Liver (tissue), 3 donors: Measurements from ENCODE around the gene FBXW9.

Experiments used
- FOXA1 ChIP-seq: IDR thresholded peaks from 2 replicates; pipeline ENCODE4 v1.6.1; 2016; ENCODE audit warnings: antibody characterized with exemption
- JUND ChIP-seq, 2 donors: IDR thresholded peaks; 2 replicates each; pipeline ENCODE4 v1.6.1; 2016; ENCODE audit warnings: antibody characterized with exemption in 2 of 2
- MAX ChIP-seq: IDR thresholded peaks from 2 replicates; pipeline ENCODE4 v1.6.1; 2016; ENCODE audit warnings: antibody characterized with exemption
- TAF1 ChIP-seq: conservative IDR thresholded peaks from 2 replicates; pipeline ENCODE4 v1.6.1; 2016; ENCODE audit warnings: antibody characterized with exemption, mild to moderate bottlenecking
- YY1 ChIP-seq: IDR thresholded peaks from 2 replicates; pipeline ENCODE4 v1.6.1; 2016; ENCODE audit warnings: antibody characterized with exemption, mild to moderate bottlenecking
- ZBTB33 ChIP-seq: IDR thresholded peaks from 2 replicates; pipeline ENCODE4 v1.6.1; 2016; ENCODE audit warnings: antibody characterized with exemption
- TF ChIP-seq, protein P1 (sequence below): fragments of 150-350 bp; IDR thresholded peaks from 2 replicates; pipeline ENCODE4 v1.5.1; 2017; ENCODE audit warnings: improper control_type of control experiment, low read depth, low read length; ENCODE audit not compliant: missing input control
- donor health status: healthy.
- donor health status: healthy.

DNA sequence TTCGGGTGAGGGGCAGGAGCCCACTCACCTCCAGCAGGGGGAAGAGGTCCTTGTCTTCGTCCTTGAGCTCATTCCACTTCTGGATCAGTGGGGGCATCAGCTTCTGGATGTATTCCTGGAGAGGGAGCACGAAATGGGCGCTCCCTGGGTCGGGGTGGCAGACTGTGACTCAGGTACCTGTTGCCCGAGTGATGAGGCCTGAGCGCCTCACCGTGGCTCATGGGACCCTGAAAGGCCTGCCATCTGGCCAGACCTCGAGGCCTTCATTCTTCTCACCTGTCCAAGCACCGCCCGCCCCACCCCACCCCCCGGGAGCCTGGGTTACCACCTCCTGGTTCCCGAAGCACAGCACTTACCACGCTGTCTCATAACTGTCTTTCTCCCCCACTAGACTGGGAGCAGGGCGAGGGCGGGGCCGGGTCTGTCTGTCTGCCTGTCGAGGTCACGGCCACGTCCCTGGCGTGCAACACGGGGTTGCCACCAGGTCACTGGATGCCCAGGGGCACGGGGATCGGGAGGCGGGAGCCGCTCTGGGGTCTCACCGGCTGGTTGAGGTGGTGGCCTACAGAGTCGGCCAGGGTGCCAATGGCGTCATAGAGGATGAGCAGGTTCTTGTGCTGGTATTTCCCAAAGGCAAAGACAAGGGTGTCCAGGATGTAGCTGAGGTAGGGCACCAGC, 9.4 kb upstream of the FBXW9 start:
- no peak for TF ChIP-seq FOXA1
- TF ChIP-seq, protein P1, sequence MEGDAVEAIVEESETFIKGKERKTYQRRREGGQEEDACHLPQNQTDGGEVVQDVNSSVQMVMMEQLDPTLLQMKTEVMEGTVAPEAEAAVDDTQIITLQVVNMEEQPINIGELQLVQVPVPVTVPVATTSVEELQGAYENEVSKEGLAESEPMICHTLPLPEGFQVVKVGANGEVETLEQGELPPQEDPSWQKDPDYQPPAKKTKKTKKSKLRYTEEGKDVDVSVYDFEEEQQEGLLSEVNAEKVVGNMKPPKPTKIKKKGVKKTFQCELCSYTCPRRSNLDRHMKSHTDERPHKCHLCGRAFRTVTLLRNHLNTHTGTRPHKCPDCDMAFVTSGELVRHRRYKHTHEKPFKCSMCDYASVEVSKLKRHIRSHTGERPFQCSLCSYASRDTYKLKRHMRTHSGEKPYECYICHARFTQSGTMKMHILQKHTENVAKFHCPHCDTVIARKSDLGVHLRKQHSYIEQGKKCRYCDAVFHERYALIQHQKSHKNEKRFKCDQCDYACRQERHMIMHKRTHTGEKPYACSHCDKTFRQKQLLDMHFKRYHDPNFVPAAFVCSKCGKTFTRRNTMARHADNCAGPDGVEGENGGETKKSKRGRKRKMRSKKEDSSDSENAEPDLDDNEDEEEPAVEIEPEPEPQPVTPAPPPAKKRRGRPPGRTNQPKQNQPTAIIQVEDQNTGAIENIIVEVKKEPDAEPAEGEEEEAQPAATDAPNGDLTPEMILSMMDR: no peak
- no peak for TF ChIP-seq YY1
- TF ChIP-seq JUND (IDR thresholded peaks at IDR 0.05): no peak
- no peak for TF ChIP-seq TAF1
- TF ChIP-seq MAX: no peak
- no peak for TF ChIP-seq ZBTB33
